GM23338 (cell line): Measurements from ENCODE around the gene DOCK4. TPM values are rescaled to one million over a fixed set of nuclear protein-coding genes. Genes with fewer than 3 reads are reported as not detected.

ENCODE experiments used
- ATAC-seq: fragments of 200-7000 bp; cut with Tn5 transposase; 3 replicates; pipeline ENCODE4 v1.9.1; 2020
- DNase-seq: peaks from one replicate; pipeline ENCODE4 v3.0.0-alpha.2; 2015; ENCODE audit warnings: low spot score
- H2AFZ ChIP-seq: fragments of 200-600 bp; sonication (generic); 2 replicates; pipeline ENCODE4 v1.8.0; 2016; ENCODE audit warnings: antibody characterized with exemption, mild to moderate bottlenecking, moderate library complexity
- H3F3A ChIP-seq: fragments of 200-600 bp; sonication (generic); replicated peaks from 2 replicates; pipeline ENCODE4 v1.8.0; 2017; ENCODE audit warnings: antibody characterized with exemption, mixed run types, low read depth
- H3K27ac ChIP-seq: fragments of 200-600 bp; sonication (generic); 2 replicates; pipeline ENCODE4 v1.6.1; 2016; ENCODE audit warnings: low read depth
- H3K27me3 ChIP-seq: fragments of 200-600 bp; sonication (generic); 2 replicates; pipeline ENCODE4 v1.8.0; 2016; ENCODE audit warnings: mild to moderate bottlenecking, mixed run types, moderate library complexity; ENCODE audit not compliant: insufficient read depth
- H3K36me3 ChIP-seq: fragments of 200-600 bp; sonication (generic); 2 replicates; pipeline ENCODE4 v1.8.0; 2016; ENCODE audit warnings: mild to moderate bottlenecking; ENCODE audit not compliant: insufficient read depth
- H3K4me1 ChIP-seq: fragments of 200-600 bp; sonication (generic); 2 replicates; pipeline ENCODE4 v1.8.0; 2016; ENCODE audit warnings: mild to moderate bottlenecking, moderate library complexity; ENCODE audit not compliant: insufficient read depth
- H3K4me2 ChIP-seq: fragments of 200-600 bp; sonication (generic); 2 replicates; pipeline ENCODE4 v1.7.1; 2017; ENCODE audit warnings: mixed run types
- H3K4me3 ChIP-seq: fragments of 200-600 bp; sonication (generic); 2 replicates; pipeline ENCODE4 v1.6.1; 2016; ENCODE audit warnings: mixed run types
- H3K79me2 ChIP-seq: fragments of 200-600 bp; sonication (generic); replicated peaks from 2 replicates; pipeline ENCODE4 v1.8.0; 2017; ENCODE audit warnings: mild to moderate bottlenecking; ENCODE audit not compliant: insufficient read depth
- H3K9me2 ChIP-seq: fragments of 200-600 bp; sonication (generic); 2 replicates; pipeline ENCODE4 v1.8.0; 2017; ENCODE audit not compliant: insufficient read depth
- H4K20me1 ChIP-seq: fragments of 200-600 bp; sonication (generic); replicated peaks from 2 replicates; pipeline ENCODE4 v1.8.0; 2017; ENCODE audit warnings: mild to moderate bottlenecking; ENCODE audit not compliant: insufficient read depth
- H3K27ac Mint-ChIP-seq: 2 replicates; pipeline ENCODE4 v1.8.0; 2020; ENCODE audit warnings: inconsistent platforms, mild to moderate bottlenecking, moderate library complexity, mixed read lengths
- H3K27me3 Mint-ChIP-seq: 3 replicates; pipeline ENCODE4 v1.8.0; 2022; ENCODE audit warnings: low read depth, mild to moderate bottlenecking, moderate library complexity, mixed read lengths, inconsistent platforms; ENCODE audit not compliant: insufficient read depth, poor library complexity
- H3K36me3 Mint-ChIP-seq: 3 replicates; pipeline ENCODE4 v1.8.0; 2021; ENCODE audit warnings: low read depth, mild to moderate bottlenecking, inconsistent platforms, moderate library complexity, mixed read lengths
- H3K4me1 Mint-ChIP-seq: 3 replicates; pipeline ENCODE4 v1.8.0; 2020; ENCODE audit warnings: mild to moderate bottlenecking, inconsistent platforms, mixed read lengths
- H3K4me3 Mint-ChIP-seq: 3 replicates; pipeline ENCODE4 v1.8.0; 2021; ENCODE audit warnings: moderate library complexity, mild to moderate bottlenecking, inconsistent platforms, mixed read lengths
- H3K9me3 Mint-ChIP-seq: 3 replicates; pipeline ENCODE4 v1.8.0; 2020; ENCODE audit warnings: moderate library complexity, mild to moderate bottlenecking, inconsistent platforms, mixed read lengths
- CREB1 ChIP-seq: fragments of 250-450 bp; sonication (Bioruptor Pico); IDR thresholded peaks from 2 replicates; pipeline ENCODE4 v1.5.0; 2020; ENCODE audit warnings: low read depth, mild to moderate bottlenecking, moderate library complexity
- CTCF ChIP-seq, 2 experiments: fragments of 200-600 bp in 1 of 2; sonication (generic) in 1 of 2; conservative IDR thresholded peaks; 2 replicates each; pipeline versions ENCODE4 v1.5.1 to v1.6.1; 2016 to 2017; ENCODE audit warnings: antibody characterized with exemption in 2 of 2, low read depth in 2 of 2, mild to moderate bottlenecking in 2 of 2, moderate library complexity in 1 of 2
- EZH2 ChIP-seq: fragments of 200-600 bp; sonication (generic); IDR thresholded peaks from one replicate; pipeline ENCODE4 v1.8.0; 2017; ENCODE audit warnings: antibody characterized with exemption, mild to moderate bottlenecking, low read depth; ENCODE audit not compliant: unreplicated experiment
- EZH2phosphoT487 ChIP-seq: fragments of 200-600 bp; sonication (generic); IDR thresholded peaks from one replicate; pipeline ENCODE4 v1.8.1; 2018; ENCODE audit warnings: antibody characterized with exemption; ENCODE audit not compliant: unreplicated experiment
- JUNB ChIP-seq: IDR thresholded peaks from one replicate; pipeline ENCODE4 v1.6.1; 2016; ENCODE audit warnings: antibody characterized with exemption; ENCODE audit not compliant: unreplicated experiment
- NANOG ChIP-seq: IDR thresholded peaks from 2 replicates; pipeline ENCODE4 v1.6.1; 2016; ENCODE audit warnings: antibody characterized with exemption, borderline replicate concordance
- POLR2AphosphoS5 ChIP-seq: IDR thresholded peaks from 2 replicates; pipeline ENCODE4 v1.6.1; 2016; ENCODE audit warnings: antibody characterized with exemption, low read depth
- STAT1 ChIP-seq: IDR thresholded peaks from one replicate; pipeline ENCODE4 v1.6.1; 2016; ENCODE audit warnings: antibody characterized with exemption; ENCODE audit not compliant: unreplicated experiment
- ZNF114 ChIP-seq: fragments of 250-450 bp; sonication (Bioruptor Pico); IDR thresholded peaks from 2 replicates; pipeline ENCODE4 v1.5.0; 2020; ENCODE audit warnings: mild to moderate bottlenecking, moderate library complexity
- ZNF331 ChIP-seq: fragments of 250-450 bp; sonication (Bioruptor Pico); IDR thresholded peaks from 2 replicates; pipeline ENCODE4 v1.5.0; 2020; ENCODE audit warnings: low read depth, mild to moderate bottlenecking, moderate library complexity
- ZNF462 ChIP-seq: fragments of 250-450 bp; sonication (Bioruptor Pico); IDR thresholded peaks from 2 replicates; pipeline ENCODE4 v1.5.0; 2020; ENCODE audit warnings: mild to moderate bottlenecking, moderate library complexity
- polyA plus RNA-seq: library from polyadenylated mRNA; unstranded; fragments of >200 nt; fragmentation: Nextera tagmentation; extraction: Ambion mirVana; gene quantifications from 2 replicates; pipeline ENCODE4 v1.2.1, GENCODE V29; 2016
- total RNA-seq: library from RNA; depleted of rRNA; stranded (reverse); fragments of >200 nt; shearing (Covaris generic); gene quantifications from 2 replicates; pipeline ENCODE4 v1.2.3, GENCODE V29; 2014
- TF ChIP-seq, protein P1 (sequence below): IDR thresholded peaks from 2 replicates; pipeline ENCODE4 v1.6.1; 2016; ENCODE audit warnings: antibody characterized with exemption
- TF ChIP-seq, protein P2 (sequence below): IDR thresholded peaks from one replicate; pipeline ENCODE4 v1.6.1; 2018; ENCODE audit warnings: antibody characterized with exemption; ENCODE audit not compliant: unreplicated experiment

The DOCK4 gene
- total and polyA plus RNA-seq, 2 experiments from 2014 or later: 6.3 to 33.8 TPM

- H3K4me3 Mint-ChIP-seq: no peak overlapping the region
- TF ChIP-seq EZH2phosphoT487 (no peak), POLR2AphosphoS5 (no peak), JUNB (no peak), ZNF331 (CRISPR knock-in tag) (no peak), ZNF462 (CRISPR knock-in tag) (no peak), STAT1 (no peak), ZNF114 (CRISPR knock-in tag) (no peak), NANOG (no peak), CREB1 (CRISPR knock-in tag) (no peak), CTCF (conservative IDR thresholded peaks at IDR 0.05; ENCODE audit: low read depth in 2 of 2) (no peak), EZH2 (no peak)
- TF ChIP-seq, protein P1, sequence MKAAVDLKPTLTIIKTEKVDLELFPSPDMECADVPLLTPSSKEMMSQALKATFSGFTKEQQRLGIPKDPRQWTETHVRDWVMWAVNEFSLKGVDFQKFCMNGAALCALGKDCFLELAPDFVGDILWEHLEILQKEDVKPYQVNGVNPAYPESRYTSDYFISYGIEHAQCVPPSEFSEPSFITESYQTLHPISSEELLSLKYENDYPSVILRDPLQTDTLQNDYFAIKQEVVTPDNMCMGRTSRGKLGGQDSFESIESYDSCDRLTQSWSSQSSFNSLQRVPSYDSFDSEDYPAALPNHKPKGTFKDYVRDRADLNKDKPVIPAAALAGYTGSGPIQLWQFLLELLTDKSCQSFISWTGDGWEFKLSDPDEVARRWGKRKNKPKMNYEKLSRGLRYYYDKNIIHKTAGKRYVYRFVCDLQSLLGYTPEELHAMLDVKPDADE: no peak
- TF ChIP-seq, protein P2, sequence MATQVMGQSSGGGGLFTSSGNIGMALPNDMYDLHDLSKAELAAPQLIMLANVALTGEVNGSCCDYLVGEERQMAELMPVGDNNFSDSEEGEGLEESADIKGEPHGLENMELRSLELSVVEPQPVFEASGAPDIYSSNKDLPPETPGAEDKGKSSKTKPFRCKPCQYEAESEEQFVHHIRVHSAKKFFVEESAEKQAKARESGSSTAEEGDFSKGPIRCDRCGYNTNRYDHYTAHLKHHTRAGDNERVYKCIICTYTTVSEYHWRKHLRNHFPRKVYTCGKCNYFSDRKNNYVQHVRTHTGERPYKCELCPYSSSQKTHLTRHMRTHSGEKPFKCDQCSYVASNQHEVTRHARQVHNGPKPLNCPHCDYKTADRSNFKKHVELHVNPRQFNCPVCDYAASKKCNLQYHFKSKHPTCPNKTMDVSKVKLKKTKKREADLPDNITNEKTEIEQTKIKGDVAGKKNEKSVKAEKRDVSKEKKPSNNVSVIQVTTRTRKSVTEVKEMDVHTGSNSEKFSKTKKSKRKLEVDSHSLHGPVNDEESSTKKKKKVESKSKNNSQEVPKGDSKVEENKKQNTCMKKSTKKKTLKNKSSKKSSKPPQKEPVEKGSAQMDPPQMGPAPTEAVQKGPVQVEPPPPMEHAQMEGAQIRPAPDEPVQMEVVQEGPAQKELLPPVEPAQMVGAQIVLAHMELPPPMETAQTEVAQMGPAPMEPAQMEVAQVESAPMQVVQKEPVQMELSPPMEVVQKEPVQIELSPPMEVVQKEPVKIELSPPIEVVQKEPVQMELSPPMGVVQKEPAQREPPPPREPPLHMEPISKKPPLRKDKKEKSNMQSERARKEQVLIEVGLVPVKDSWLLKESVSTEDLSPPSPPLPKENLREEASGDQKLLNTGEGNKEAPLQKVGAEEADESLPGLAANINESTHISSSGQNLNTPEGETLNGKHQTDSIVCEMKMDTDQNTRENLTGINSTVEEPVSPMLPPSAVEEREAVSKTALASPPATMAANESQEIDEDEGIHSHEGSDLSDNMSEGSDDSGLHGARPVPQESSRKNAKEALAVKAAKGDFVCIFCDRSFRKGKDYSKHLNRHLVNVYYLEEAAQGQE: no peak
- Histone ChIP-seq H3K79me2 (no peaks in the 10 kb centered on the region), H3F3A (no peaks in the 10 kb centered on the region), H3K27ac (no peak overlapping the region), H2AFZ (no peak overlapping the region), H3K4me1 (no peaks in the 10 kb centered on the region), H3K27me3 (no peaks in the 10 kb centered on the region), H3K36me3 (no peaks in the 10 kb centered on the region), H3K9me2 (no peaks in the 10 kb centered on the region; the same call in 1 of the 2 replicates), H4K20me1 (no peaks in the 10 kb centered on the region), H3K4me2 (no peak overlapping the region), H3K4me3 (no peak overlapping the region)
- DNase-seq (no peak), ATAC-seq (no peak)
- H3K36me3 Mint-ChIP-seq: peaks cover 20% of the 10 kb centered on the region; the same call in 2 of the 3 replicates
- H3K4me1 Mint-ChIP-seq: no peaks in the 10 kb centered on the region
- H3K27ac Mint-ChIP-seq: peak overlapping the region; percentile 57; the same call in 1 of the 2 replicates
- H3K9me3 Mint-ChIP-seq: no peaks in the 10 kb centered on the region
- H3K27me3 Mint-ChIP-seq: no peaks in the 10 kb centered on the region
Measured at GRCh38 chr7:111894518-111894917, 311.7 kb downstream of the DOCK4 start.
